ENCODE data around the gene YPEL1.
"Not testable (repeated sequence)": the region's sequence is repeated elsewhere in the genome, so short reads cannot be mapped to it uniquely, and the experiment has no call there.

The YPEL1 gene

GRCh38 chr22:21721195-21721852 lies 14.3 kb downstream of the YPEL1 start:
- not testable (repeated sequence) for DNase-seq (ENCODE audit: low read depth, low spot score)

GRCh38 chr22:21720191-21720859 lies 15.3 kb downstream of the YPEL1 start:
- DNase-seq (ENCODE audit: low read depth, low spot score), result not testable (repeated sequence)

- DNase-seq (ENCODE audit: low read depth, low spot score), result no peak
Observed at GRCh38 chr22:21719024-21719423, 16.6 kb downstream of the YPEL1 start.

GRCh38 chr22:21718499-21718898 lies 17.1 kb downstream of the YPEL1 start:
- no peak for DNase-seq (ENCODE audit: low read depth, low spot score)

GRCh38 chr22:21716395-21717122 lies 19.0 kb downstream of the YPEL1 start:
- DNase-seq (ENCODE audit: low read depth, low spot score), result not testable (repeated sequence)

DNA sequence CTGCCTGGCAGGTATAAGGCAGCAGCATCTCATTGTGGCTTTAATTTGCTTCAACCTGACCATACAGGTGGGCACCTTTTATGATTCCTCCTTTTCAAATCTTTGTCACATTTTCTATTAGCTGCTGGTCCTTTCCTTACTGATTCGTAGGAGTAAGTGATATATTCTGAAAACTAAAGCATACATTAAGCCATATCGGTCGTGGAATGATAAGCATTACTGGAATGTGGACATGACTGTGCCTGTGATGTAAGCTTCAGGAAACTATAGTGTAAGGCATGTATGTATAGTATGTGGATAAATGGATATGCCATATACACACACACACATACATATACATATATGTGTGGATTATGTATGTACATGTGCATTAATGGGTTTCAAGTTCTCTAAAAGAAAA lies 20.8 kb downstream of the YPEL1 start:
- DNase-seq (ENCODE audit: low read depth, low spot score), result no peak

DNA sequence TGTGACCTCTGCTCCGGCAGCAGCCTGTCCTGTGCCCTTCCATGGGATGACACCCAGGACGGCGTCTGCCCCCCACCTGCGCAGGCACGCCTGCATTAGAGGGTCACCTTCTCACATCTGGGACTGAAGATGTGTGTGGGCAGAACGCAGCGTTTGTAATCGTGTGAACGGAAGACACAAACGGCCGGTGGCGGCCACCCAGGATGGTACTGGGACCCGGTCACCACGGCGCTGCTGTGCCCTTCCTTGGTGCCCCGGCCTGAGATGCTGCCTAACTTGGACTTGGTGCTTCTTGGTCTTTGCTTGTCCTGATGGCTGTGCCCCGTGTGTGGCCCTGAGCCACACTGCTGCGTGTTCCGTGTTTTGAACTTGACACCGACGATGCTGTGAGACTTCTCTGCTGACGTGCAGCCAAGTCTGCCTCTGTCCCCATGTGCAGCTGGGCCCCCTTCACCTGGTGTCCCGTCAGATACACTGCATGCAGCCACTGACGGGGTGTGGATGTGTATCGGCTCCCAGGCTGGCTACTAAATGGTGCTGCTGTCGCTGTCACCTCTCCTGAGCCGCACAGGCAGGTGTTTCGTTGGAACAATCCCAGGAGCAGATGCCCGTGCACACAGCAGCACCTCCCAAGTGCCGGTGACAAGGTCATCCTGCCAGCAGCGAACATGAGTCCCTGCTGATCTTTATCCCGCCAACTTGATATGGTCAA lies 21.4 kb downstream of the YPEL1 start:
- DNase-seq (ENCODE audit: low read depth, low spot score), result no peak

- no peak for DNase-seq (ENCODE audit: low read depth, low spot score)
Observed at GRCh38 chr22:21713428-21714058, 22.1 kb downstream of the YPEL1 start.

DNA sequence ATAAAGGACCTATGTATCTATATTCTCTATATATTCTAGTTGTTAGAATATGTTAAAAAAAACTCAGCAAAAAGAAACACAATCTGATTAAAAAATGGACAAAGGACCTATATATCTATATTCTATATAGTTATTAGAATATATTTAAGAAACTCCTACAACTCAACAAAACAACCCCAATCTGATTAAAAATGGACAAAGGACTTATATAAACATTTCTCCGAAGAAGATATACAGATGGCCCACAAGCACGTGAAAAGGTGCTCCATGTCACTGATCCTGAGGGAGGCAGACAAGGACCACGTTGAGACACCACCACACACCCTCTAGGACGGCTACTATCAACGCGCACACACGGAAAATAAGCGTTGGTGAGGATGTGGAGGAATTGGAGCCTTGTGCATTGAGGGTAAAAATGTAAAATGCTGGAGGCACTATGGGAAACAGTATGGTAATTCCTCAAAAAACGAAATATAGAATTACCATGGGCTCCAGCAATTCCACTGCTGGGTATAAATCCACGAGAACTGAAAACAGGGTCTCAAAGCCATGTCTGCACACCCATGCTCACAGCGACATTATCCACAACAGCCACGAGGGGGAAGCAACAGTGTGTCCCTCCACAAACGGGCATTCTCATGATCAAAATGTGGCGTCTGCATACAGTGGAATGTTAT lies 22.7 kb downstream of the YPEL1 start:
- DNase-seq (ENCODE audit: low read depth, low spot score), result peak; percentile 75

- DNase-seq (ENCODE audit: low read depth, low spot score), result no peak
Observed at GRCh38 chr22:21711851-21712250, 23.7 kb downstream of the YPEL1 start.

GRCh38 chr22:21710156-21710555 lies 25.4 kb downstream of the YPEL1 start:
- DNase-seq (ENCODE audit: low read depth, low spot score), result no peak

- DNase-seq (ENCODE audit: low read depth, low spot score), result no peak
Observed at GRCh38 chr22:21709688-21710087, 25.9 kb downstream of the YPEL1 start.

DNA sequence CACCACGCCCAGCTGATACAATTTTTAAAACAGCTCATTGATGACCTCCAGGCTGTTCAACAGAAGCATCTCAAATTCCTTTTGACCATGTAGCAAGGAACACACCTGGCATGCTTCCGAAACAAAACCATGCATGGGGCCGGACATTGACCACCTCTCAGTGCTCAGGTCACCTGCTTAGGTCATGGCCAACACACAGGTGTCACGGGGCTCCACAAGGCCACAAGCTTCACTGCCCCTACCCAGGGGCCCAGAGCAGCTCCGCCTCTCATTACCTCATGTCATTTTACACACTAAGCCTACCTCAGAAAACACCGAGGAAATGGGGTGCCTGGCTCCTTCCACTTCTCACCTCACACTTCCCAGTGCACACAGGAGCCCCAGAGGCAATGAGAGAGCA lies 26.6 kb downstream of the YPEL1 start:
- no peak for DNase-seq (ENCODE audit: low read depth, low spot score)

DNA sequence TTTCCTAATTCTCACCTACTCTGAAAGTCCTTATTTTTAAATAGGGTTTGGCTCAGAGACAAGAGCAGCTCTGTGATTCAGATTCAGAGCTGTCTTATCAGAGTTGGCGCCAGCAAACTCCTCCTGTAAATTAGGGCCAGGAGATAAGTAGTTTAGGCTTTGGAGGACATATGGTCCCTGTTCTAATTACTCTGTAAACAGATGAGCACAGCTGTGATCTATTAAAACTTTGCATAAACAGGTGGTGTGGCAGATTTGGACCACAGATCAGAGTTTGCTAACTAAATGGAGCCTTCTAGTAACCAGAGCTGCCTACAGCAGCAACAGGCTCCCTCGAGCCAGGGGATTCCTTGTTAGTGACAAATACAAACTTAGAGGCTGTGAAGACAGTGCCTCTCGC lies 27.9 kb downstream of the YPEL1 start:
- no peak for DNase-seq (ENCODE audit: low read depth, low spot score)

DNA sequence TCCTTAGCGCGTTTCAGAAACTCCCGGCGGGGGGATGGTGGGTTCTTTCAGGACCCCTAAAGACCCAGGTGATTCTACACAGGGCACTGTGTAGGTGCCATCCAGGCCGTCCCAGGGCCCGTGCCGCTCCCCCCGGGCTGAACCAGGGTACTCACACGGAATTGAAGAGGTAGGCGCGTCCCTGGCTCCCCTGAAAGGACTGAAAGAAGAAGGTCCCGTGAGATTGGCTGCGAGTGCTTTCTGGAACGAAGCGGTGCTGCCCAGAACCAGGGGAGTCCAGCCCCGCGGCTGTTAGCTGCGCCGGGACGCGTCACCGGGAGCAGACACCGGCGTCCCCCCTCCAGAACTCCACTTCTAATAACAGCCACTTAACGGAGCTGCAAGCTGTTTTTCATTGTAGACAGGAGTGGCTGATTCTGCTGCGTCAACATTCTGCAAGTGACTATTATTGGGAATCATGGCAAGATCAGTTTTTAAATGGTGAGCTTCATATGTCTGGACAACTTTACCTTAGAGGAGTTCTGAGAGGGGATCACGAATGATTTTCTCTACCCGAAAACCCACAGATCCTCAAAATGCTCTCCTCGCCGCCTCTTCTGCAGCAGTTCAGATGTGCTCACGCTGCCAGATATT lies 31.8 kb downstream of the YPEL1 start:
- DNase-seq (ENCODE audit: low read depth, low spot score), result no peak

DNA sequence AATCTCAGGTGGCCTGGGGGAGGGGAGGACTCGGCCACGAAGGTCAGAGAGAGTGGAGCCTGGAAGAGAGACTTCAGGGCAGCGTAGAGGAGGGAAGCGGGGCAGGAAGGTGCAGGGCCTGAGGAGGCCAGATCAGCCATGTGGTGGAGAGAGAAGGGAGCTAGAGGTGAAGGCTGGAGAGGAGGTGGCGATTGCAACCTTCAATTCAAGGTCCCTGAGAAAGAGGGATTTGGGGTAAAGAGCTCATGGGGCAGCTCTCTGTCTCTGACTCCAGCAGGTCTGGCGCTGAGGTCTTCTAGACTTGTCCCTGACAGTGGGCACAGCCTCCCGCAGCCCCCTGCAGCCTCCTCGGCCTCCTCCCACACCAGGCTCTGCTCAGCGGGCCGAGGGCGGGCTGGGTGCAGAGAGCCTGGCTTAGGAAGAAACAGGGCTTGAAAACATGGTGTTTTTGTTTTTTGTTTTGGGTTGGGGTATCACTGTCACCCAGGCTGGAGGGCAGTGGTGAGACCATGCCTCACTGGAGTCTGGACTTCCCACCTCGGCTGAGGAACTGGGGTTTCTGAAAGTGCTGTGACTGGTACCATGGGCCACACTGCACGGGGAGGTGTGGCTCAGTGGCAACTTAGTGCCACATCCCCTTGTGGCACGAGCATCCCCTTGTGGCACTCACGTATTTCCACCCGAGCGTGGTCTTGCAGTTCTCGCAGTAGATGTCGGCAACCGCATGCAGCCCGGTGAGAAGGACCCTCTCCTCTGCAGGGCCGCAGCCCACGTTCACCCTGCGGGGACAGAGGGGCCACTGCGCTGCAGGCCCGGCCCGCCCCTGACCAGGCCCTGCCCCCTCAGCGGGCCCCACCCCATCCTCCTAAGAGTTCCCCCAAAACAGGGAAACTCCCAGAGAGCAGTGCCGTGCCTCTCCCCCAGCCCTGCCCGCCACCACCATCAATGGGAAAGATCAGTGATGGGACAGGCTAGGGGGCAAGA lies 32.6 kb downstream of the YPEL1 start:
- no peak for DNase-seq (ENCODE audit: low read depth, low spot score)

- DNase-seq (ENCODE audit: low read depth, low spot score), result no peak
Observed at GRCh38 chr22:21702094-21702493, 33.5 kb downstream of the YPEL1 start.

DNA sequence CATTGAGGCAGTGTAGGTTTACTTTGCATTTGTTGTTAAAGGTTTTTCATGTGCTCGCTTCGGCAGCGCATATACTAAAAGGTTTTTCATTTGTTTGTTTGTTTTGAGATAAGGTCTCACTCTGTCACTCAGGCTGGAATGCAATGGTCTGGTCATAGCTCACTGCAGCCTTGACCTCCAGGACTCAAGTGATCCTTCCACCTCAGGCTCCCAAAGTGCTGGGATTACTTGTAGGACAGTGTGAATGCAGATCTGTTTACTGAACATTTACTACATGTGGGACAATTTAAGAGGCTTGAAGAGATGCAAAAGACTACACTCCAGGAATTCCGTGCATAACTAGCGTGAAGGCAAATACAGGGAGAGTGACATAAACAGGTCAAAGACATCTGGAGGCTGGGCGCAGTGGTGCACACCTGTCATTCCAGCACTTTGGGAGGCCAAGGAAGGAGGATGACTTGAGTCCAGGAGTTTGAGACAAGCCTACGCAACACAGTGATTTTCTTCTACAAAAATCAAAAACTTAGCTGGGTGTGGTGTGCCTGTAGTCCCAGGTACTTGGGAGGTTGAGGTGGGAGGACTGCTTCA lies 34.1 kb downstream of the YPEL1 start:
- DNase-seq (ENCODE audit: low read depth, low spot score), result no peak

GRCh38 chr22:21700822-21701221 lies 34.8 kb downstream of the YPEL1 start:
- no peak for DNase-seq (ENCODE audit: low read depth, low spot score)
